Measurements from ENCODE around the gene RNF207.

Gene RNF207

DNA sequence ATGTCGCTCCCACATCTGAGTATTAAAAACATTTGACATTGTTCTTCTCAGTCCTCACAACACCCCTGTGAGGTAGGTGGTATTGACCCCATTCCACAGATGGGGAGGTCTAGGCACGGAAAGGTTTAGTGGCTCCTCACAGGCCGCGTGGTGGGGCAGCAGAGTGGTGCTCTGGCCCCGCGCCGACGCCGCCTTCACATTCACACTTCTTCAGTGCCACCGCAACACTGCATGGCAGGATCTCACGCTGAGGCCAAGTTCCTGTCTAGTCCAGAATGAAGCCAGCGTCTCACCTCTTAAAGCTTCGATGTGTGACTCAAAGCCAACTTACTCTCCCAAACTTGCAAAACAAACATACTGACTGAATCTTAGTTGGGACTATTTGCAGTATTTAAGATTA, 17.7 kb downstream of the RNF207 start:
- FAIRE-seq (no peak), DNase-seq (ENCODE audit: insufficient read length, low spot score) (no peak)
- no peak for TF ChIP-seq TAF1 (IDR thresholded peaks at IDR 0.05; ENCODE audit: low read depth, low read length)

- FAIRE-seq (no peak), DNase-seq (ENCODE audit: insufficient read length, low spot score) (no peak)
- no peak for TF ChIP-seq TAF1 (IDR thresholded peaks at IDR 0.05; ENCODE audit: low read depth, low read length)
- no peak for TF ChIP-seq POU2F2 (IDR thresholded peaks at IDR 0.05; ENCODE audit: low read depth, low read length)
- no peak for TF ChIP-seq POLR2A (IDR thresholded peaks at IDR 0.05; ENCODE audit: low read depth, low read length)
- no peak for TF ChIP-seq PAX5 (IDR thresholded peaks at IDR 0.05; ENCODE audit: insufficient read depth, low read length, severe bottlenecking)
- no peak for TF ChIP-seq POLR2AphosphoS5 (IDR thresholded peaks at IDR 0.05; ENCODE audit: low read depth, low read length)
- TF ChIP-seq SPI1 (IDR thresholded peaks at IDR 0.05; ENCODE audit: low read depth, low read length) = no peak
Observed at GRCh38 chr1:6224718-6225117, 18.8 kb downstream of the RNF207 start.

DNA sequence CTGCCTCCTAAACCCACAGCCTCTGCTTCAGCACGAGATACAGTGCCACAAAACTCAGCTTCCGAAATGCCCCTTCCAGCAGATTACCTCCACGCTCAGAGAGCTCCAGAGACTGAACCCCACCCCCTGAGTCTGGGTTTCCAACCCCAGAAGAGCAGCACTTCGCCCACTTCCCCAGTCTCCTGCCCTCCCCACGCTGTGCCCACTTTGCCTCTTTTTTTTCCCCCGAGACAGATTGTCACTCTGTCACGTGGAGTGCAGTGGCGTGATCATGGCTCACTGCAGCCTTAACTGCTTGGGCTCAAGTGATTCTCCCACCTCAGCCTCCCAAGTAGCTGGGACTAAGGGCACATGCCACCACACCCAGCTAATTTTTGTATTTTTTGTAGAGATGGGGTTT, 19.7 kb downstream of the RNF207 start:
- no peak for TF ChIP-seq PAX5 (IDR thresholded peaks at IDR 0.05; ENCODE audit: insufficient read depth, low read length, severe bottlenecking)
- TF ChIP-seq SPI1 (IDR thresholded peaks at IDR 0.05; ENCODE audit: low read depth, low read length) = no peak
- TF ChIP-seq TAF1 (IDR thresholded peaks at IDR 0.05; ENCODE audit: low read depth, low read length) = no peak
- no peak for TF ChIP-seq POLR2AphosphoS5 (IDR thresholded peaks at IDR 0.05; ENCODE audit: low read depth, low read length)
- TF ChIP-seq POLR2A (IDR thresholded peaks at IDR 0.05; ENCODE audit: low read depth, low read length) = no peak
- FAIRE-seq (no peak), DNase-seq (ENCODE audit: insufficient read length, low spot score) (no peak)

- FAIRE-seq (no peak), DNase-seq (ENCODE audit: insufficient read length, low spot score) (no peak)
- TF ChIP-seq TAF1 (IDR thresholded peaks at IDR 0.05; ENCODE audit: low read depth, low read length) (no peak), POLR2A (IDR thresholded peaks at IDR 0.05; ENCODE audit: low read depth, low read length) (no peak), PAX5 (IDR thresholded peaks at IDR 0.05; ENCODE audit: insufficient read depth, low read length, severe bottlenecking) (no peak), POU2F2 (IDR thresholded peaks at IDR 0.05; ENCODE audit: low read depth, low read length) (no peak), POLR2AphosphoS5 (IDR thresholded peaks at IDR 0.05; ENCODE audit: low read depth, low read length) (no peak)
Observed at GRCh38 chr1:6233376-6233775, 27.5 kb downstream of the RNF207 start.

DNA sequence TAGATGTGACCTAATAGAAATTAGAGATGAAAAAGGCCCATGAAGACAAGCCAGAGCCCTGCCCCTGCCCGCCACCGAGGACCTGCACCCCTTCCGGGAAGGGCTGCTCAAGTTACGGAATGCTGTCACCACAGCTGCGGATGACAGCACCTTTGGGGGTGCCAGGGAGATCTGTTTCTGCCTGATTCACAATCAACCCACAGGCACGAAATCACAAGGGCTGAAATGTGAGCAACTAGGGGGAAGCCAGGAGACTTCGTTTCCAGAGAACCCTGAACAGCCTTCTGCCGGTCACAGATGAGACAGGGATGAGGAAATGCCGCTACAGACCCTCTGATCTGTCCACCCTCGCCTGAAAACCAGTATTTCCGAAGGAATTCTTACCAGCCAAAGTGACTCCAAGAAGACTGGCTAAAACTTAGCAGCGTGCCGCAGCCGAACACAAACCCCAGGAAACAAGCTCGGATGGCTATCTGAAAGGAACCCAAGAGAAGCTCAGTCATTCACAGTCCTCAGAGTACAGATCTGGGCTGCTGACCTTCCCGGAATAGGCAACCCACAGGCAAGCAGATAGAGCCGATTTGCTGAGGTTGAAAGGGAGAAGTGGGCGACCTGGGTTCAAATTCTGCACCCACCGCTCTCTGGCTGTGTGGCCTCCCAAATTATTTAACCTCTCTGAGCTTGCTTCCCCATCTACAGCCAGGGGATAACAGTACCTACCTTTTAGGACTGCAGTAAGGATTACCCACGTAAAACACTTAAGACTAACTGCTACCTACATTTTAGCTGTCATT, 28.8 kb downstream of the RNF207 start:
- TF ChIP-seq POLR2A (IDR thresholded peaks at IDR 0.05; ENCODE audit: low read depth, low read length) = no peak
- TF ChIP-seq TAF1 (IDR thresholded peaks at IDR 0.05; ENCODE audit: low read depth, low read length) = no peak
- no peak for TF ChIP-seq PAX5 (IDR thresholded peaks at IDR 0.05; ENCODE audit: insufficient read depth, low read length, severe bottlenecking)
- TF ChIP-seq POLR2AphosphoS5 (IDR thresholded peaks at IDR 0.05; ENCODE audit: low read depth, low read length) = no peak
- TF ChIP-seq SPI1 (IDR thresholded peaks at IDR 0.05; ENCODE audit: low read depth, low read length) = no peak
- no peak for TF ChIP-seq POU2F2 (IDR thresholded peaks at IDR 0.05; ENCODE audit: low read depth, low read length)
- FAIRE-seq (peak; percentile 75), DNase-seq (ENCODE audit: insufficient read length, low spot score) (no peak)

DNA sequence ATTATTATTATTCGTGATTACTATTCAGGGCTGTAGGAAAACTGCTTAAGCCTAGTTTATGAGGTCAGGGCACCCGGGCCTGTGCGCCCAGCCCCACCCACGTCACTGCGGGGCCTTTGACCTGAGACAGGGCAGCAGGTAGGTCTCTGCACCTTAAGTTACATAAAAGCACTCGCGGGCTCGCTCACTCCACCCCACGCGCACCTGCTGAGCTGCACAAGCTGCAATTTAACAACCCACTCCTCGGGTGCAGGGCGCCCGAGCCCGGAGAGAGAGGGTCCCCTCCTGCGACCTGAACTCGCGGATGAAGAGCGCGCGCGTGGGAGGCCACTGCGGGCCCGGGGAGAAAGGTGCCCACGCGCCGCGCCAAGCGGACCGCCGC, 29.4 kb downstream of the RNF207 start:
- no peak for DNase-seq (ENCODE audit: insufficient read length, low spot score)
- no peak for FAIRE-seq
- TF ChIP-seq SPI1 (IDR thresholded peaks at IDR 0.05; ENCODE audit: low read depth, low read length) (no peak), POLR2AphosphoS5 (IDR thresholded peaks at IDR 0.05; ENCODE audit: low read depth, low read length) (no peak), PAX5 (IDR thresholded peaks at IDR 0.05; ENCODE audit: insufficient read depth, low read length, severe bottlenecking) (no peak), POU2F2 (IDR thresholded peaks at IDR 0.05; ENCODE audit: low read depth, low read length) (no peak), TAF1 (IDR thresholded peaks at IDR 0.05; ENCODE audit: low read depth, low read length) (no peak), POLR2A (IDR thresholded peaks at IDR 0.05; ENCODE audit: low read depth, low read length) (no peak)

GRCh38 chr1:6237093-6237492, 31.2 kb downstream of the RNF207 start:
- no peak for TF ChIP-seq TAF1 (IDR thresholded peaks at IDR 0.05; ENCODE audit: low read depth, low read length)
- TF ChIP-seq POU2F2 (IDR thresholded peaks at IDR 0.05; ENCODE audit: low read depth, low read length) = no peak
- TF ChIP-seq PAX5 (IDR thresholded peaks at IDR 0.05; ENCODE audit: insufficient read depth, low read length, severe bottlenecking) = no peak
- TF ChIP-seq POLR2AphosphoS5 (IDR thresholded peaks at IDR 0.05; ENCODE audit: low read depth, low read length) = no peak
- no peak for TF ChIP-seq POLR2A (IDR thresholded peaks at IDR 0.05; ENCODE audit: low read depth, low read length)
- no peak for TF ChIP-seq SPI1 (IDR thresholded peaks at IDR 0.05; ENCODE audit: low read depth, low read length)
- FAIRE-seq = no peak
- DNase-seq (ENCODE audit: insufficient read length, low spot score) = no peak

- FAIRE-seq = no peak
- no peak for DNase-seq (ENCODE audit: insufficient read length, low spot score)
- TF ChIP-seq PAX5 (IDR thresholded peaks at IDR 0.05; ENCODE audit: insufficient read depth, low read length, severe bottlenecking) = no peak
- no peak for TF ChIP-seq POU2F2 (IDR thresholded peaks at IDR 0.05; ENCODE audit: low read depth, low read length)
- no peak for TF ChIP-seq POLR2AphosphoS5 (IDR thresholded peaks at IDR 0.05; ENCODE audit: low read depth, low read length)
- no peak for TF ChIP-seq TAF1 (IDR thresholded peaks at IDR 0.05; ENCODE audit: low read depth, low read length)
- TF ChIP-seq POLR2A (IDR thresholded peaks at IDR 0.05; ENCODE audit: low read depth, low read length) = no peak
- TF ChIP-seq SPI1 (IDR thresholded peaks at IDR 0.05; ENCODE audit: low read depth, low read length) = no peak
Observed at GRCh38 chr1:6239213-6239752, 33.4 kb downstream of the RNF207 start.

GRCh38 chr1:6239950-6240768, 34.2 kb downstream of the RNF207 start:
- FAIRE-seq (no peak), DNase-seq (ENCODE audit: insufficient read length, low spot score) (no peak)
- TF ChIP-seq POU2F2 (IDR thresholded peaks at IDR 0.05; ENCODE audit: low read depth, low read length) = no peak
- TF ChIP-seq PAX5 (IDR thresholded peaks at IDR 0.05; ENCODE audit: insufficient read depth, low read length, severe bottlenecking) = no peak
- TF ChIP-seq SPI1 (IDR thresholded peaks at IDR 0.05; ENCODE audit: low read depth, low read length) = no peak
- no peak for TF ChIP-seq POLR2A (IDR thresholded peaks at IDR 0.05; ENCODE audit: low read depth, low read length)
- no peak for TF ChIP-seq POLR2AphosphoS5 (IDR thresholded peaks at IDR 0.05; ENCODE audit: low read depth, low read length)
- no peak for TF ChIP-seq TAF1 (IDR thresholded peaks at IDR 0.05; ENCODE audit: low read depth, low read length)
